H1 (cell line): ENCODE results near the gene ZFAND3.

Experiments used
- CBX8 ChIP-seq: fragments of 300-800, 300-1000 bp; sonication (generic); IDR thresholded peaks from 2 replicates; pipeline ENCODE4 v1.7.1; 2016; ENCODE audit warnings: low read depth, low read length, borderline replicate concordance
- CHD2 ChIP-seq: IDR thresholded peaks from 2 replicates; pipeline ENCODE4 v1.6.1; 2012; ENCODE audit warnings: low read length, improper control_type of control experiment
- EP300 ChIP-seq, 2 experiments: IDR thresholded peaks; 1 replicate in 1 of 2; 2 replicates in 1 of 2; pipeline ENCODE4 v1.6.1; 2011 to 2012; ENCODE audit warnings: low read depth in 2 of 2, low read length in 2 of 2, mild to moderate bottlenecking in 2 of 2, borderline replicate concordance in 1 of 2, inconsistent platforms in 1 of 2, moderate library complexity in 1 of 2
- GABPA ChIP-seq: IDR thresholded peaks from 2 replicates; pipeline ENCODE4 v1.6.1; 2011; ENCODE audit warnings: mild to moderate bottlenecking, low read length, moderate library complexity, borderline replicate concordance; ENCODE audit not compliant: insufficient read depth
- HDAC2 ChIP-seq, 2 experiments: fragments of 300-600 bp in 1 of 2; sonication (generic) in 1 of 2; IDR thresholded peaks; 2 replicates each; pipeline ENCODE4 v1.6.1; 2011 to 2012; ENCODE audit warnings: low read depth in 2 of 2, low read length in 2 of 2, mild to moderate bottlenecking in 2 of 2, moderate library complexity in 2 of 2, borderline replicate concordance in 1 of 2, inconsistent platforms in 1 of 2
- MAX ChIP-seq: IDR thresholded peaks from 2 replicates; pipeline ENCODE4 v1.6.1; 2012; ENCODE audit warnings: inconsistent platforms
- POLR2A ChIP-seq, 2 experiments: IDR thresholded peaks; 1 replicate in 1 of 2; 2 replicates in 1 of 2; pipeline ENCODE4 v1.6.1; 2011; ENCODE audit warnings: low read depth in 2 of 2, low read length in 2 of 2, mild to moderate bottlenecking in 2 of 2; ENCODE audit errors: control extremely low read depth in 1 of 2
- POLR2AphosphoS5 ChIP-seq: IDR thresholded peaks from 2 replicates; pipeline ENCODE4 v1.6.1; 2011; ENCODE audit warnings: low read depth, low read length
- SIN3A ChIP-seq, 2 experiments: IDR thresholded peaks in 1 of 2; conservative IDR thresholded peaks in 1 of 2; 2 replicates each; pipeline ENCODE4 v1.6.1; 2011 to 2012; ENCODE audit warnings: low read length in 2 of 2, improper control_type of control experiment in 1 of 2, low read depth in 1 of 2, mild to moderate bottlenecking in 1 of 2
- SRF ChIP-seq: IDR thresholded peaks from 2 replicates; pipeline ENCODE4 v1.6.1; 2011; ENCODE audit warnings: mild to moderate bottlenecking, low read depth, low read length, moderate library complexity
- TAF1 ChIP-seq: IDR thresholded peaks from 2 replicates; pipeline ENCODE4 v1.6.1; 2011; ENCODE audit warnings: mild to moderate bottlenecking, low read depth, low read length
- TBP ChIP-seq: IDR thresholded peaks from 2 replicates; pipeline ENCODE4 v1.6.1; 2011; ENCODE audit warnings: low read depth, low read length, improper control_type of control experiment
- TF ChIP-seq, protein P1 (sequence below), 3 experiments: IDR thresholded peaks; 1 replicate in 2 of 3; 2 replicates in 1 of 3; pipeline versions ENCODE4 v1.5.1 to v1.6.1; 2011; ENCODE audit warnings: low read length in 3 of 3, mild to moderate bottlenecking in 3 of 3, inconsistent platforms in 2 of 3, low read depth in 1 of 3, moderate library complexity in 1 of 3; ENCODE audit not compliant: insufficient read depth in 1 of 3; ENCODE audit errors: control extremely low read depth in 1 of 3

DNA sequence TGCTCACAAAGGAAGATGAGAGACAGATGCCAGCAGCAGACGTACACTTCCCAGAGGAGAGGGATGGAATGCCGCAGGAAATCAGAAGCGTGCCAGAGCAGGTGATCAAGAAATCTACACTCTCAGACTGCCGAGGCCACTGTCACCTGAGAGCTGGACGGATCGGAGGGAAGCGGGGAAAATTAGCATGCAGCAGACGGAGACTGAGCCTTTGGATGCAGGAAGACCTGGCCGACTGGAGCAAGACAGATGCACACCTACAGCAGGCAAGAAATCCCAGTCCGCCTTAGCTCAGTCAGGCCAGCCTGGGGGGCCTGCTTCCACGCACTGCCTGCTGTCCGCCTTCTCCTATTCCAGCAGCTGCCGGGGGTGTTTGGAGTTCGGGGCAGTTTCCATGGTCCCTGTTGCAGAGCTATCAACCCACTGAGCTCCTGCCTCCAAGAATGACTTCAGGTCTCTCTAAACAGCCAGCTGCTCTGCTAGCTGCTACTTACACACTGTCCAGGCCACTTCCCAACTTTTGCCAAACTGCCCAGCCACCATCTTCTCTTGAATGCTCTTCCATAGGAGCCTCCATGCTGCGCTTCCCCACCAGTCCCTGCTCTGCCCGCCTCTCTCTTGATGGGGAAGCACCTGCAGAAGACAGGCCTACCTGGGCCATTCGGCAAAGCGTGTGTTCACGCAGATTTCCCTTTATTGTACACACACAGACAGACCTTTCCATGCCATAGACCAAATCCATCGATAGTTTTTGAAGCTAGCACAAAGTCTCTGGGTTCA, 368.5 kb downstream of the ZFAND3 start:
- TF ChIP-seq GABPA (no peak), SRF (no peak), TBP (no peak), POLR2AphosphoS5 (no peak), EP300 (IDR thresholded peaks at IDR 0.05; ENCODE audit: borderline replicate concordance in 1 of 2, low read depth in 2 of 2, low read length in 2 of 2) (no peak), MAX (no peak), CBX8 (no peak), POLR2A (IDR thresholded peaks at IDR 0.05; ENCODE audit: control extremely low read depth in 1 of 2, low read depth in 2 of 2, low read length in 2 of 2) (no peak), SIN3A (conservative IDR thresholded peaks at IDR 0.05 in 1 of 2, IDR thresholded peaks at IDR 0.05 in 1 of 2; ENCODE audit: low read depth in 1 of 2, low read length in 2 of 2) (no peak), HDAC2 (IDR thresholded peaks at IDR 0.05; ENCODE audit: borderline replicate concordance in 1 of 2, low read depth in 2 of 2, low read length in 2 of 2) (no peak), TAF1 (no peak), CHD2 (no peak)
- TF ChIP-seq, protein P1, sequence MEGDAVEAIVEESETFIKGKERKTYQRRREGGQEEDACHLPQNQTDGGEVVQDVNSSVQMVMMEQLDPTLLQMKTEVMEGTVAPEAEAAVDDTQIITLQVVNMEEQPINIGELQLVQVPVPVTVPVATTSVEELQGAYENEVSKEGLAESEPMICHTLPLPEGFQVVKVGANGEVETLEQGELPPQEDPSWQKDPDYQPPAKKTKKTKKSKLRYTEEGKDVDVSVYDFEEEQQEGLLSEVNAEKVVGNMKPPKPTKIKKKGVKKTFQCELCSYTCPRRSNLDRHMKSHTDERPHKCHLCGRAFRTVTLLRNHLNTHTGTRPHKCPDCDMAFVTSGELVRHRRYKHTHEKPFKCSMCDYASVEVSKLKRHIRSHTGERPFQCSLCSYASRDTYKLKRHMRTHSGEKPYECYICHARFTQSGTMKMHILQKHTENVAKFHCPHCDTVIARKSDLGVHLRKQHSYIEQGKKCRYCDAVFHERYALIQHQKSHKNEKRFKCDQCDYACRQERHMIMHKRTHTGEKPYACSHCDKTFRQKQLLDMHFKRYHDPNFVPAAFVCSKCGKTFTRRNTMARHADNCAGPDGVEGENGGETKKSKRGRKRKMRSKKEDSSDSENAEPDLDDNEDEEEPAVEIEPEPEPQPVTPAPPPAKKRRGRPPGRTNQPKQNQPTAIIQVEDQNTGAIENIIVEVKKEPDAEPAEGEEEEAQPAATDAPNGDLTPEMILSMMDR (IDR thresholded peaks at IDR 0.05; ENCODE audit: control extremely low read depth in 1 of 3, insufficient read depth in 1 of 3, low read depth in 1 of 3, low read length in 3 of 3): no peak
